Thoracic aorta (tissue), 2 donors: ENCODE measurements around the gene RBKS. TPM values are rescaled to one million over a fixed set of nuclear protein-coding genes. Genes with fewer than 3 reads are reported as not detected.

ENCODE experiments used
- ATAC-seq: fragments of 150-250 bp; one replicate; pipeline ENCODE4 v1.8.0; 2017; ENCODE audit warnings: low read depth; ENCODE audit not compliant: insufficient number of reproducible peaks, low FRiP score
- DNase-seq: peaks from one replicate; pipeline ENCODE4 v3.0.0-alpha.2; 2020; ENCODE audit warnings: low spot score
- H3K27ac ChIP-seq, 2 donors: fragments of 200-600 bp; sonication (generic); 1 replicate in 1 of 2; 2 replicates in 1 of 2; pipeline ENCODE4 v1.5.1; 2016; ENCODE audit warnings: mild to moderate bottlenecking in 2 of 2, moderate library complexity in 2 of 2
- H3K27me3 ChIP-seq: fragments of 200-600 bp; sonication (generic); replicated peaks from 2 replicates; pipeline ENCODE4 v1.6.0; 2016; ENCODE audit warnings: mild to moderate bottlenecking; ENCODE audit not compliant: insufficient read depth
- H3K36me3 ChIP-seq: fragments of 200-600 bp; sonication (generic); one replicate; pipeline ENCODE4 v1.5.1; 2016
- H3K4me1 ChIP-seq, 2 donors: fragments of 200-600 bp; sonication (generic); 1 replicate in 1 of 2; 2 replicates in 1 of 2; pipeline versions ENCODE4 v1.5.1 to v1.6.0; 2016; ENCODE audit warnings: low read depth in 2 of 2, mild to moderate bottlenecking in 1 of 2; ENCODE audit not compliant: control insufficient read depth in 1 of 2
- H3K4me3 ChIP-seq: fragments of 200-600 bp; sonication (generic); 2 replicates; pipeline ENCODE4 v1.5.1; 2016; ENCODE audit warnings: mild to moderate bottlenecking
- H3K9me3 ChIP-seq: fragments of 200-600 bp; sonication (generic); 2 replicates; pipeline ENCODE4 v1.5.1; 2016
- total RNA-seq, 2 donors: library from RNA; depleted of rRNA; stranded (reverse); fragments of >200 nt; gene quantifications; one replicate each; pipeline versions ENCODE4 v1.1.0 to v1.2.3, GENCODE V29; 2016
- TF ChIP-seq, protein P1 (sequence below): fragments of 200-600 bp; sonication (generic); IDR thresholded peaks from one replicate; pipeline ENCODE4 v1.5.1; 2019; ENCODE audit warnings: antibody characterized with exemption

RBKS gene
- total RNA-seq, 2 donors from 2014 or later = 3.1 to 5.0 TPM

DNA sequence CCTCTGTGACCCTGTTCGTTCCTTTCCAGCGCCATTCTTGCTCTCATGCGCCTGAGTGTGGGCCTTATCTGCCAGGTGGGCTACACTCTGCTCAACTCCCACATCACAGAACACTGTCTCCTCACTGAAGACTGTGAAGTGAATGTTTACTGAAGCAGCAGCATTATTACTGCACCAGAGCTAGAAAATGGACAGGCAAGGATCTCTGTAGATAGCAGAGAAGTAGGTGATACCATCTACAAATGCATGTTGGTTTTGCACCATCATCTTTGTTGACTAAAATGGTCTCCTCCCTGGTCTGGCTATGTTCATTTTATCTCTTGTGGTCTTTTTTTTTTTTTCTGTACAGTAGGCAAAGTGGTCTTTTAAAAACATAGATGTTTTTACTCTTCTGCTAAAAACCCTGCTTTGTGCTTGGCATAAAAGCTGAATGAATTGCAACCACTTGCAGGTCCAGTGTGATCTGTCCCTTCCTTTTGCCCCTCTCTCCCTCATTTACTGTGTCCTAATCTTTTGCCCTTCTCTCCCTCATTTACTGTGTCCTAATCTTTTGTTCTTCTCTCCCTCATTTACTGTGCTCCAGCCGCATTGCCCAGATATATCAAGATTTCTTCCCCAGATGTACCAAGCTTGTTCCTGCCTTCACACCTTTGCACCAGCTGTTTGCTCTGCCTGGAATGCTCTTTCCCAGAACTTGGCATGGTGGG lies 35.7 kb upstream of the RBKS start:
- no peaks in the 10 kb centered on the region for H3K36me3 ChIP-seq
- no peak for ATAC-seq
- TF ChIP-seq, protein P1, sequence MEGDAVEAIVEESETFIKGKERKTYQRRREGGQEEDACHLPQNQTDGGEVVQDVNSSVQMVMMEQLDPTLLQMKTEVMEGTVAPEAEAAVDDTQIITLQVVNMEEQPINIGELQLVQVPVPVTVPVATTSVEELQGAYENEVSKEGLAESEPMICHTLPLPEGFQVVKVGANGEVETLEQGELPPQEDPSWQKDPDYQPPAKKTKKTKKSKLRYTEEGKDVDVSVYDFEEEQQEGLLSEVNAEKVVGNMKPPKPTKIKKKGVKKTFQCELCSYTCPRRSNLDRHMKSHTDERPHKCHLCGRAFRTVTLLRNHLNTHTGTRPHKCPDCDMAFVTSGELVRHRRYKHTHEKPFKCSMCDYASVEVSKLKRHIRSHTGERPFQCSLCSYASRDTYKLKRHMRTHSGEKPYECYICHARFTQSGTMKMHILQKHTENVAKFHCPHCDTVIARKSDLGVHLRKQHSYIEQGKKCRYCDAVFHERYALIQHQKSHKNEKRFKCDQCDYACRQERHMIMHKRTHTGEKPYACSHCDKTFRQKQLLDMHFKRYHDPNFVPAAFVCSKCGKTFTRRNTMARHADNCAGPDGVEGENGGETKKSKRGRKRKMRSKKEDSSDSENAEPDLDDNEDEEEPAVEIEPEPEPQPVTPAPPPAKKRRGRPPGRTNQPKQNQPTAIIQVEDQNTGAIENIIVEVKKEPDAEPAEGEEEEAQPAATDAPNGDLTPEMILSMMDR = no peak
- H3K9me3 ChIP-seq = no peaks in the 10 kb centered on the region
- no peaks in the 10 kb centered on the region for H3K27me3 ChIP-seq
- peaks cover 0 to 3% of the 10 kb centered on the region in 2 donors for H3K4me1 ChIP-seq
- DNase-seq = no peak
- H3K27ac ChIP-seq = no peak overlapping the region
- H3K4me3 ChIP-seq = no peak overlapping the region

DNA sequence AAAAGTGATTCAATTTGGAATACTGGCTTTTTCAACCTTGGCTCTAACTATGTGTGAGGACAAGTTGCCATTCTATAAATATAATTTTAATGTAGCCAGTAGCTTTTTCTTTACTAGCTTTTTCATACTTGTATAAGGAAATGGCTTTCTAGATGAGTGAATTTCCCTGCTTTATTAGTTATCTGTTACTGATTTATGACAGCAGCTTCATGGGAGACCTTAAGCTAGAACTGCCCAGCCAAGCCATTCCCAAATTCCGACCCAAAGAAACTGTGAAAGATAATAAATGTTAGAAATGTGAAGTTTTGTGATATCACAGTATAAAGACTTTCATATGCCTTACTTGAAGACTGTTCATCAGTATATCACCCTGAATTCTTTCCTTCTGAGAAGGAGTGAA lies 32.7 kb upstream of the RBKS start:
- no peak for ATAC-seq
- Histone ChIP-seq H3K4me3 (no peak overlapping the region), H3K4me1 (peaks cover 11 to 18% of the 10 kb centered on the region in 2 donors), H3K27me3 (no peaks in the 10 kb centered on the region), H3K27ac (no peak overlapping the region), H3K9me3 (no peaks in the 10 kb centered on the region), H3K36me3 (no peaks in the 10 kb centered on the region)
- TF ChIP-seq, protein P1 = no peak
- no peak for DNase-seq

DNA sequence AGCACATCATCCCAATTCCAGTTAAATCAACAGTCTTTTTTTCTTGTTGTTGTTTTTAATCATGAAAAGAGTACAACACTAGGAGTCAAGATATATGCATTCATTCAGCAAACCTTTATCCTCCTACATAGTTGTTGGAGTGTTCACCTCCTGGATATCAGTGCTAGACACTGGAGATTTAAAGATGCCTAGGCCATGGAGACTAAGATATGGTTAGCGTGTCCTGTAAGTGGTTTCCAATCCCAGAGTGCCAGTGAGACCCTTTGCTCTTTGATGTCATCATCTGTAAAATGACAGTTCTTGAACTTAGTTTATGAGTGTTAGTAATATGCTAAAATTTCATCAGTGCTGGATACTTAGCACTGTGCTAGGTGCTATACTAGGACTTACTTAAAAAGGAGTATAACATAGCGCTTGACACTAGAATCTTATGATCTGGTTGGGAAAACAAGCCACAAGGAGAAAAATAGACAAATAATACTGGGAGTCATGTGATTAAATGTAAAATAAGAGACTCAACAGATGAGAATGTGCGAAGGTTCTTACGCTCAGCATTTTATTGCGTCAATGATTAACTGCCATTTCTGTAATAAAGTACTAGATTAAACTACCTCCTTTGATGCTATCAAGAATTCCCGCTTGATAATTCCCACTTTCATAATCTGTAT lies 31.8 kb upstream of the RBKS start:
- Histone ChIP-seq H3K4me1 (peaks cover 11 to 18% of the 10 kb centered on the region in 2 donors), H3K36me3 (no peaks in the 10 kb centered on the region), H3K4me3 (no peak overlapping the region), H3K9me3 (no peaks in the 10 kb centered on the region), H3K27me3 (no peaks in the 10 kb centered on the region), H3K27ac (no peak overlapping the region)
- no peak for ATAC-seq
- DNase-seq = no peak
- TF ChIP-seq, protein P1 = no peak

DNA sequence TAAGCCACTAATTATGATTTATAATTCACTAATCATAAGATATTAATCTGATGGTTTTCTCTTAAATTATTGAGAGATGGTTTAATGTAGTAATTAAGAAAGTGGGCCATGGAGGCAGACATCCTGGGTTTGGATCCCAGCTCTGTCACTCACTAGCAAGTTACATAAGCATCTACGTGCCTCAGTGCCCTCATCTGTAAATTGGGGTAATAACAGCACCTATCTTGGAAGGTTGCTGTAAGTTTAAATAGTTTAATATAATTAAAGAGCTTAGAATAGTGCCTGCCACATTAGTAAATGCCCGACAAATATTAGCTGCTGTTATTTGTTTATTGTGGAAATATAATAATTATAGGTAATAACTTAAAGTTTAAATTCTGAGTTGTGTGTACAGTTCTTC lies 31.2 kb upstream of the RBKS start:
- Histone ChIP-seq H3K27ac (no peak overlapping the region), H3K36me3 (no peaks in the 10 kb centered on the region), H3K27me3 (no peaks in the 10 kb centered on the region), H3K9me3 (no peaks in the 10 kb centered on the region), H3K4me3 (no peak overlapping the region), H3K4me1 (peaks cover 14 to 19% of the 10 kb centered on the region in 2 donors)
- ATAC-seq (no peak), DNase-seq (no peak)
- TF ChIP-seq, protein P1 = no peak

DNA sequence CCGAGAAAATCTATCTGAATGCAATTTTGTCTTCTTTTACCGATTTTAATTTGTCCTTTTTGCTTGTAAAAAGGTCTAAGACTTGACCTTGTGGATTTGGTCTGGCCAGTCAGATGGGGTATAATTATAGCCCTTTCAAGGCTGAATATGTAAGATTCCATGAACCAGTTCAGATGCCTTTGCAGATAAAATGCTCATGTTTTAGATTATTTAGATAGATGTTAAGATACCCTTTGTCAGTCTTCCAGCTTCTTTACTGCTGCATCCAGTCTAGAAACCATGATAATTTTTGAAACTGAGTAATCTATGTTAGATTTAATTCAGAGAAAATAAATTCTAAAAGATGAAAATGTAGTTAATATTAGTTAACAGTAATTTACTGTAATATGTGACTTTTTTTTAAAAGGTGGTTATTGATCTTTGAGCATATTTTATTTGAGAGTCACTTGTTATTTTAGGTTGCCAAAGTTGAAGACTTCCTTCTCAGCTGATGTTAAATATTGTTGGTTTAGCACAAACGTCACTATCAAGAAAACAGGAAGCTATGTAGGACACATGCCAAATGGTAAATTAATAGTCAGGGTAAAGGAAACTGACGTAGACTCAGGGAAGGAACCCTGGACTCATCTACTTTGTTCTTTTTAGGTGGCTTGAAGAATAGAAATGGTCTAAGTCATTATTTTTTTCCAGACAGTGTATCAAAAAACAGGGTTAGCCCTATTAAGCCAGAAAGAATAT lies 30.1 kb upstream of the RBKS start:
- ATAC-seq (peak; percentile 79), DNase-seq (no peak)
- TF ChIP-seq, protein P1 = no peak
- H3K4me1 ChIP-seq = peaks cover 22 to 30% of the 10 kb centered on the region in 2 donors
- H3K9me3 ChIP-seq = no peaks in the 10 kb centered on the region
- peak overlapping the region in 1 of 2 donors; percentile 2 for H3K27ac ChIP-seq
- no peaks in the 10 kb centered on the region for H3K36me3 ChIP-seq
- H3K4me3 ChIP-seq = no peak overlapping the region
- no peaks in the 10 kb centered on the region for H3K27me3 ChIP-seq
